NCI-H69 (cell line): ENCODE data around the gene ATP8A2.
"Not testable (repeated sequence)": the region's sequence is repeated elsewhere in the genome, so short reads cannot be mapped to it uniquely, and the experiment has no call there.

ENCODE experiments used
- DNase-seq: peaks from one replicate; lab custom pipeline; 2025; lab: John Stamatoyannopoulos, UW

Gene ATP8A2

DNA sequence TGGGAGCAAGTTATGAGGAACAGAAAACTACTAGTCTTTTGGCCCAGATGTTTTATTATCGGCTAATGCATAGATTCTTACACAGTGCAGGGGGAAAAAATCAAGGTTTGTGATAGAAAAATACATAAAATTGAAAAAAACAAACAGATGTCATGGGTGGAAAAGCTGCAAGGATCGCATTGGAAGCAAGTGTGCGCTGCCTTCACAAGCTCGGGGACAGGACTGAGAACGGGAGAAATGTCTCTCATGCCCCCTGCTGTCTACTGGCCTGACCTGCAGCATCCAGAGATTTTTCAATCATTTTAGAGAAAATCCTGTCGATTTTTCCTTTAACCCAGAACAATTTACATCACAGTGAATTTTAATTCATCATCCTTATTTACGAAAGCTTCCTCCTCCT lies 700.6 kb downstream of the ATP8A2 start:
- DNase-seq: not testable (repeated sequence)

DNA sequence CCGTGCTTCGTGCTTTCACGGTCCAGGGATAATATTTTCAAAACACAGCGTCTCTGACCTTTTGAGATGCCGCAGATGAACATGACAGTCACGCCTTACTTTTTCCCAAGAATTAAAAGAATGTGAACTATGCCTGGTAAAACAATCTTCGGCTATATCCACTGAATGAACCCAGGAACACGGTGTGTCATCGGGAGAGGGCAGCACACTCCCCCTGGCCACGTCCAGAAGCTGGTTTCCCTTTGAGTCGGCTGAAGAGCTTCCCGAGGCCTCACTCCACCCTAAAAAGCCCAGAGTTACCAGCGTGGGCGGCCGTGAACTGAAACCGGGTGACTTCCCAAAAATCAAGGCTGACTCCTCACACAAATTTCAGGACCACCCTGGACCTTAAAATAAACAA lies 702.9 kb downstream of the ATP8A2 start:
- DNase-seq: no peak
